GM12878 (cell line): Measurements from ENCODE around the gene ALOX12. TPM values are rescaled to one million over a fixed set of nuclear protein-coding genes. Genes with fewer than 3 reads are reported as not detected.
A peak's percentile ranks its signal among the peaks of the same experiment; 100 is the strongest.

Source experiments
- IKZF1 ChIP-seq: fragments of 450-650 bp; conservative IDR thresholded peaks from 2 replicates; pipeline ENCODE4 v1.6.1; 2017; ENCODE audit warnings: antibody characterized with exemption, mild to moderate bottlenecking
- IKZF2 ChIP-seq, 2 experiments: fragments of 450-650 bp; IDR thresholded peaks; 2 replicates each; pipeline ENCODE4 v1.6.1; 2017; ENCODE audit warnings: mild to moderate bottlenecking in 2 of 2, moderate library complexity in 2 of 2
- PBX3 ChIP-seq: IDR thresholded peaks from 2 replicates; pipeline ENCODE4 v1.6.1; 2011; ENCODE audit warnings: mild to moderate bottlenecking, low read depth, low read length, moderate library complexity; ENCODE audit not compliant: insufficient replicate concordance
- POLR2AphosphoS5 ChIP-seq: IDR thresholded peaks from 2 replicates; pipeline ENCODE4 v1.6.1; 2011; ENCODE audit warnings: mild to moderate bottlenecking, low read length, inconsistent platforms
- PRDM15 ChIP-seq: fragments of 450-650 bp; formaldehyde crosslinking; IDR thresholded peaks from 2 replicates; pipeline ENCODE4 v1.4.0; 2020; ENCODE audit warnings: mild to moderate bottlenecking, moderate library complexity
- RAD51 ChIP-seq: fragments of 450-650 bp; IDR thresholded peaks from 2 replicates; pipeline ENCODE4 v1.6.1; 2016; ENCODE audit warnings: moderate library complexity, mild to moderate bottlenecking, inconsistent platforms
- USF1 ChIP-seq: IDR thresholded peaks from 2 replicates; pipeline ENCODE4 v1.6.1; 2011; ENCODE audit warnings: borderline replicate concordance, low read depth, mild to moderate bottlenecking, moderate library complexity, mixed read lengths, low read length; ENCODE audit not compliant: insufficient read depth; ENCODE audit errors: extremely low read length
- ZBTB11 ChIP-seq: fragments of 450-650 bp; formaldehyde crosslinking; IDR thresholded peaks from 2 replicates; pipeline ENCODE4 v1.5.0; 2022; ENCODE audit warnings: mild to moderate bottlenecking, missing genetic modification characterization
- ZNF687 ChIP-seq: fragments of 450-650 bp; IDR thresholded peaks from 2 replicates; pipeline ENCODE4 v1.6.1; 2017; ENCODE audit warnings: mild to moderate bottlenecking, moderate library complexity
- polyA plus RNA-seq, 11 experiments: library from polyadenylated mRNA; depleted of rRNA in 4 of 11; unstranded in 6 of 11; stranded (reverse) in 5 of 11; fragments of >200 nt; fragmentation: Nextera tagmentation in 4 of 11; fragmentation: Illumina TruSeq in 1 of 11; extraction: Ambion mirVana in 4 of 11; extraction: Trizol in 1 of 11; gene quantifications; 1 replicate in 1 of 11; 2 replicates in 10 of 11; pipeline versions ENCODE4 v1.2.1 to v1.2.3, GENCODE V29; 2011 to 2016; ENCODE audit warnings: inconsistent platforms in 2 of 11, missing spikeins in 2 of 11, low read depth in 1 of 11
- total RNA-seq, 4 experiments: library from RNA; depleted of rRNA in 3 of 4; stranded (reverse); fragments of >200 nt in 3 of 4; fragmentation: Illumina TruSeq in 1 of 4; extraction: Trizol in 1 of 4; gene quantifications; 2 replicates each; pipeline versions ENCODE4 v1.2.1 to v1.2.3, GENCODE V29; 2013 to 2021

The ALOX12 gene
- total and polyA plus RNA-seq, 10 of the 15 experiments (the other 5 are each of a cell fraction or from before 2014, with no cell fraction given) = 0.23 to 0.82 (median 0.58) TPM; not detected in 6

- TF ChIP-seq ZNF687 = peak; percentile 17; the same call in 1 of the 2 replicates
- peak; percentile 100 for TF ChIP-seq RAD51
- TF ChIP-seq IKZF2 (IDR thresholded peaks at IDR 0.05) = peak; percentile 81 to 84
- peak; percentile 41 for TF ChIP-seq USF1
- peak; percentile 89; the same call in 1 of the 2 replicates for TF ChIP-seq PRDM15 (CRISPR knock-in tag)
- peak; percentile 68; the same call in 1 of the 2 replicates for TF ChIP-seq POLR2AphosphoS5
- TF ChIP-seq ZBTB11 (CRISPR knock-in tag) = peak; percentile 52; the same call in 1 of the 2 replicates
- peak; percentile 81 for TF ChIP-seq PBX3
- TF ChIP-seq IKZF1 = peak; percentile 53
These were observed 51.0 kb downstream of the ALOX12 start (continued) for GRCh38 chr17:7046725-7047397.
